HL-60 (cell line): ENCODE data around the gene IL1RL1.

Experiments
- DNase-seq, 2 experiments: peaks; one replicate each; pipeline ENCODE4 v3.0.0-alpha.2; 2010 to 2020; ENCODE audit warnings: low read depth in 1 of 2, low spot score in 1 of 2
- H3K27ac ChIP-seq: fragments of 250-450 bp; sonication (Bioruptor Pico); replicated peaks from 2 replicates; pipeline ENCODE4 v1.5.1; 2020; ENCODE audit warnings: mild to moderate bottlenecking, moderate library complexity
- H3K27me3 ChIP-seq: fragments of 250-450 bp; sonication (Bioruptor Pico); 2 replicates; pipeline ENCODE4 v1.5.1; 2021; ENCODE audit warnings: mild to moderate bottlenecking, moderate library complexity; ENCODE audit not compliant: insufficient read depth, poor library complexity, severe bottlenecking
- H3K4me3 ChIP-seq: replicated peaks from 2 replicates; pipeline ENCODE4 v1.5.1; 2011; ENCODE audit warnings: mild to moderate bottlenecking, control low read depth, low read length; ENCODE audit not compliant: insufficient read depth
- CTCF ChIP-seq: IDR thresholded peaks from one replicate; pipeline ENCODE4 v1.5.1; 2011; ENCODE audit warnings: low read length, control low read depth, inconsistent platforms; ENCODE audit not compliant: insufficient read depth
- GABPA ChIP-seq: IDR thresholded peaks from 2 replicates; pipeline ENCODE4 v1.6.1; 2012; ENCODE audit warnings: low read depth
- POLR2AphosphoS5 ChIP-seq: IDR thresholded peaks from 2 replicates; pipeline ENCODE4 v1.6.1; 2012; ENCODE audit warnings: low read depth
- REST ChIP-seq: IDR thresholded peaks from 2 replicates; pipeline ENCODE4 v1.6.1; 2012; ENCODE audit warnings: low read depth; ENCODE audit not compliant: insufficient replicate concordance
- SPI1 ChIP-seq: IDR thresholded peaks from 2 replicates; pipeline ENCODE4 v1.6.1; 2012; ENCODE audit warnings: low read depth, mild to moderate bottlenecking, borderline replicate concordance

The IL1RL1 gene

GRCh38 chr2:102367331-102367971, 56.1 kb downstream of the IL1RL1 start:
- H3K27ac ChIP-seq = no peak overlapping the region
- no peak for TF ChIP-seq POLR2AphosphoS5
- no peak for TF ChIP-seq CTCF
- no peak for TF ChIP-seq SPI1
- no peak for TF ChIP-seq REST
- TF ChIP-seq GABPA = no peak
- DNase-seq = no peak
- no peak overlapping the region for H3K4me3 ChIP-seq
- no peaks in the 10 kb centered on the region for H3K27me3 ChIP-seq

- DNase-seq = no peak
- Histone ChIP-seq H3K27ac (no peak overlapping the region), H3K4me3 (no peak overlapping the region), H3K27me3 (no peaks in the 10 kb centered on the region)
- no peak for TF ChIP-seq POLR2AphosphoS5
- no peak for TF ChIP-seq CTCF
- no peak for TF ChIP-seq REST
- no peak for TF ChIP-seq GABPA
- no peak for TF ChIP-seq SPI1
Measured at GRCh38 chr2:102368461-102369109, 57.2 kb downstream of the IL1RL1 start.

- no peak overlapping the region for H3K27ac ChIP-seq
- TF ChIP-seq CTCF = no peak
- no peak for TF ChIP-seq REST
- TF ChIP-seq GABPA = no peak
- TF ChIP-seq SPI1 = no peak
- no peak for TF ChIP-seq POLR2AphosphoS5
- no peaks in the 10 kb centered on the region for H3K27me3 ChIP-seq
- no peak overlapping the region for H3K4me3 ChIP-seq
- DNase-seq = no peak
Measured at GRCh38 chr2:102369866-102370265, 58.5 kb downstream of the IL1RL1 start.
